PC-9 (cell line): ENCODE results near the gene HEBP2. TPM values are rescaled to one million over a fixed set of nuclear protein-coding genes. Genes with fewer than 3 reads are reported as not detected.

Experiments used
- BruUV-seq: library from RNA; stranded (reverse); fragments of 400-500 nt; replicated peaks from 2 replicates; lab custom pipeline; 2021; lab: Mats Ljungman, UMichigan
- CTCF ChIA-PET: fragments of 300-600 bp; sonication (Branson Sonifier 250); formaldehyde crosslinking; loops from one replicate; lab custom pipeline; 2022; ENCODE audit warnings: antibody characterized with exemption; lab: Charles Lee
- POLR2A ChIA-PET: fragments of 300-600 bp; sonication (Branson Sonifier 250); formaldehyde crosslinking; loops from one replicate; lab custom pipeline; 2022; ENCODE audit warnings: antibody characterized with exemption; ENCODE audit not compliant: unreplicated experiment; lab: Charles Lee
- DNase-seq, 2 experiments: peaks; one replicate each; pipeline versions ENCODE4 v3.0.0 to v3.0.0-alpha.2; 2015 to 2022; ENCODE audit warnings: mixed read lengths in 1 of 2
- H2AFZ ChIP-seq: fragments of 200-600 bp; sonication (generic); 2 replicates; pipeline ENCODE4 v1.8.1; 2017; ENCODE audit warnings: antibody characterized with exemption
- H3F3A ChIP-seq: fragments of 200-600 bp; sonication (generic); 2 replicates; pipeline ENCODE4 v1.8.1; 2017; ENCODE audit warnings: antibody characterized with exemption, mild to moderate bottlenecking, low read depth; ENCODE audit not compliant: insufficient read depth
- H3K27ac ChIP-seq: fragments of 200-600 bp; sonication (generic); 2 replicates; pipeline ENCODE4 v1.6.1; 2016; ENCODE audit warnings: mixed run types
- H3K27me3 ChIP-seq: fragments of 200-600 bp; sonication (generic); 2 replicates; pipeline ENCODE4 v1.6.1; 2016; ENCODE audit warnings: low read depth, mixed run types; ENCODE audit not compliant: insufficient read depth
- H3K36me3 ChIP-seq: fragments of 200-600 bp; sonication (generic); 2 replicates; pipeline ENCODE4 v1.6.1; 2016; ENCODE audit warnings: low read depth, mixed run types
- H3K4me1 ChIP-seq: fragments of 200-600 bp; sonication (generic); replicated peaks from 2 replicates; pipeline ENCODE4 v1.6.1; 2016; ENCODE audit warnings: mixed run types; ENCODE audit not compliant: insufficient read depth
- H3K4me2 ChIP-seq: fragments of 200-600 bp; sonication (generic); 2 replicates; pipeline ENCODE4 v1.6.1; 2017; ENCODE audit warnings: mixed run types
- H3K4me3 ChIP-seq: fragments of 200-600 bp; sonication (generic); 2 replicates; pipeline ENCODE4 v1.6.1; 2016; ENCODE audit warnings: mixed run types
- H3K79me2 ChIP-seq: fragments of 200-600 bp; sonication (generic); 2 replicates; pipeline ENCODE4 v1.6.1; 2017; ENCODE audit warnings: low read depth, mixed run types
- H3K9me2 ChIP-seq: fragments of 200-600 bp; sonication (generic); 2 replicates; pipeline ENCODE4 v1.8.1; 2017; ENCODE audit warnings: mild to moderate bottlenecking; ENCODE audit not compliant: insufficient read depth
- H3K9me3 ChIP-seq: fragments of 200-600 bp; sonication (generic); 2 replicates; pipeline ENCODE4 v1.8.1; 2016; ENCODE audit warnings: low read depth; ENCODE audit not compliant: insufficient read depth
- H4K20me1 ChIP-seq: fragments of 200-600 bp; sonication (generic); 2 replicates; pipeline ENCODE4 v1.8.1; 2017; ENCODE audit not compliant: insufficient read depth
- EZH2 ChIP-seq: fragments of 200-600 bp; sonication (generic); IDR thresholded peaks from 2 replicates; pipeline ENCODE4 v1.8.0; 2017; ENCODE audit warnings: antibody characterized with exemption, low read depth
- intact Hi-C: fragments of 100-400 bp; cut with micrococcal nuclease; formaldehyde crosslinking; loops from one replicate; pipeline ENCODE4 v1.10.0; 2022; ENCODE audit not compliant: unreplicated experiment
- total RNA-seq: library from RNA; stranded (reverse); gene quantifications from 2 replicates; pipeline ENCODE4 v1.2.3, GENCODE V29; 2021
- TF ChIP-seq, protein P1 (sequence below): fragments of 200-600 bp; sonication (generic); conservative IDR thresholded peaks from 2 replicates; pipeline ENCODE4 v1.6.1; 2017; ENCODE audit warnings: mixed run types, antibody characterized with exemption, mild to moderate bottlenecking, moderate library complexity

HEBP2 gene
- total RNA-seq, 1 experiment from 2014 or later, result 41.0 TPM

DNA sequence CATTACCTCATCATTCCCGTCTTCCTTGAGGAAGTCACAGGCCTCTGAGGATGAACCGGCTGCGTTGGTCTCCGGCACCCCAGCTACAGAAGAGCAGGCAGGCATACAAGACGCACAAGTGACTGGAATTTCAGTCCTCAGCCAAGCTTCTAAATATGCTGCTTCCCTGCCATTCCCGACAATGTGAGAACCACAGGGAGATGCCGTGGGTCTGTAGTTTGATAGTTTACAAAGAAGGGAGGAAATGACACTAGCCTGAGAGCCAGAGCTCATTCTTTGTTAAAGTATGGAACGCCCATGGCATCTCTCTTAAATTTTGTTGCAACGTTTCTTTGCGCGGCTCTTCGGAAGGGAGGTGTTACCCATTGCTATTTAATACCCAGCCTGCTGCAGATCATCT lies 25.7 kb downstream of the HEBP2 start:
- Histone ChIP-seq H3K4me2 (no peak overlapping the region), H4K20me1 (no peaks in the 10 kb centered on the region; the same call in 1 of the 2 replicates), H3K9me3 (no peaks in the 10 kb centered on the region), H3K79me2 (no peaks in the 10 kb centered on the region), H2AFZ (no peak overlapping the region), H3K27ac (no peak overlapping the region), H3F3A (no peaks in the 10 kb centered on the region), H3K4me1 (no peaks in the 10 kb centered on the region), H3K4me3 (no peak overlapping the region), H3K27me3 (no peaks in the 10 kb centered on the region), H3K9me2 (no peaks in the 10 kb centered on the region), H3K36me3 (no peaks in the 10 kb centered on the region)
- ChIA-PET POLR2A (no interaction called here), CTCF (interaction anchor here (0.7 to 1.5 kb wide), 2 partner anchors 107 to 122 kb away, joined by 4 to 10 read pairs; no protein-coding TSS in a partner anchor)
- intact Hi-C loops, result loop anchor here (1.0 to 2.0 kb wide), 3 partner anchors 79 to 313 kb away; no protein-coding TSS in a partner anchor
- no peak for DNase-seq
- no TSS peak for BruUV-seq
- TF ChIP-seq EZH2, result no peak
- TF ChIP-seq, protein P1, sequence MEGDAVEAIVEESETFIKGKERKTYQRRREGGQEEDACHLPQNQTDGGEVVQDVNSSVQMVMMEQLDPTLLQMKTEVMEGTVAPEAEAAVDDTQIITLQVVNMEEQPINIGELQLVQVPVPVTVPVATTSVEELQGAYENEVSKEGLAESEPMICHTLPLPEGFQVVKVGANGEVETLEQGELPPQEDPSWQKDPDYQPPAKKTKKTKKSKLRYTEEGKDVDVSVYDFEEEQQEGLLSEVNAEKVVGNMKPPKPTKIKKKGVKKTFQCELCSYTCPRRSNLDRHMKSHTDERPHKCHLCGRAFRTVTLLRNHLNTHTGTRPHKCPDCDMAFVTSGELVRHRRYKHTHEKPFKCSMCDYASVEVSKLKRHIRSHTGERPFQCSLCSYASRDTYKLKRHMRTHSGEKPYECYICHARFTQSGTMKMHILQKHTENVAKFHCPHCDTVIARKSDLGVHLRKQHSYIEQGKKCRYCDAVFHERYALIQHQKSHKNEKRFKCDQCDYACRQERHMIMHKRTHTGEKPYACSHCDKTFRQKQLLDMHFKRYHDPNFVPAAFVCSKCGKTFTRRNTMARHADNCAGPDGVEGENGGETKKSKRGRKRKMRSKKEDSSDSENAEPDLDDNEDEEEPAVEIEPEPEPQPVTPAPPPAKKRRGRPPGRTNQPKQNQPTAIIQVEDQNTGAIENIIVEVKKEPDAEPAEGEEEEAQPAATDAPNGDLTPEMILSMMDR, result no peak

DNA sequence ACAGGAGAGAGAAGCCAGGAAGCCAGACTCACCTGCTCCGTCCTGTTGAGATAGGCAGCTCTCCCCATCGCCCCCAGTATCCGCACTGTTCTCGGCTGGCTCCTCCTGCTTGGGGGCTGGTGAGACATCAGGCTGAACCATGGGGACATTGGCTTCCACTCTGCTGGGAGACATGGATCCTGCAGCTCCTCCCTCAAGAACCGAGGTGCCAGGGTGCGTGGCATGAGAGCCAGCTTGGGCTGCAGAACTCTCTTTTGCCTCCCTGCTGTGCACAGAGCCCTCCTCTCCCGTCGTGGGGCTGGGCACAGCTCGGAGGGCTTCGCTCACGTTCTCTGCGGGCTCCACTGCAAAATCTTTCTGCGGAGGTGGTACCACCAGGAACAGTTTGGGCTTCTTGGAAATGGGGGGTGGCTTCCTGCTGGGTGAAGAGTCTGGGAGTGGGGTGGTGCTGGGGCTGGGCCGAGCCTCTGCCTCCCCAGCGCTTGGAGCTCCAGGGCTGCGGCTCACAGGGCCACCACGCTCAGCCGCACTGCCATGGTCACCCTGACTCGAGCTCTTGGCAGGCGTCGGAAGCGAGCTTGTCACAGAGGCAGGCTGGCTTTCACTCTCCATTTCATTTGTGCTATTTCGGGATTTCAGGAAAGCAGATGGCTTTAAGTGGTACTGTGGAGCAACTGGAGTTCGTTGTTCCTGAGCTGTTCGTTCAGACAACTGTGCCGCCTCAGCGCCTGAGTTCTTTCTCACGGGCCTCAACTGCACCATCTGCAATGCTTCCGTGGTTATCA lies 26.5 kb downstream of the HEBP2 start:
- Histone ChIP-seq H3F3A (no peaks in the 10 kb centered on the region), H3K4me3 (no peak overlapping the region), H3K9me2 (no peaks in the 10 kb centered on the region), H2AFZ (no peak overlapping the region), H3K27ac (no peak overlapping the region), H3K36me3 (no peaks in the 10 kb centered on the region), H3K4me1 (no peaks in the 10 kb centered on the region), H3K9me3 (no peaks in the 10 kb centered on the region), H3K4me2 (no peak overlapping the region), H3K27me3 (no peaks in the 10 kb centered on the region), H4K20me1 (no peaks in the 10 kb centered on the region; the same call in 1 of the 2 replicates), H3K79me2 (no peaks in the 10 kb centered on the region)
- intact Hi-C loops, result no loop called here
- BruUV-seq, result no TSS peak
- no peak for TF ChIP-seq EZH2
- TF ChIP-seq, protein P1, result no peak
- POLR2A ChIA-PET, result no interaction called here
- DNase-seq, result no peak
- CTCF ChIA-PET, result interaction anchor here (0.5 to 1.5 kb wide), 2 partner anchors 20 to 106 kb away, joined by 6 to 10 read pairs; no protein-coding TSS in a partner anchor

DNA sequence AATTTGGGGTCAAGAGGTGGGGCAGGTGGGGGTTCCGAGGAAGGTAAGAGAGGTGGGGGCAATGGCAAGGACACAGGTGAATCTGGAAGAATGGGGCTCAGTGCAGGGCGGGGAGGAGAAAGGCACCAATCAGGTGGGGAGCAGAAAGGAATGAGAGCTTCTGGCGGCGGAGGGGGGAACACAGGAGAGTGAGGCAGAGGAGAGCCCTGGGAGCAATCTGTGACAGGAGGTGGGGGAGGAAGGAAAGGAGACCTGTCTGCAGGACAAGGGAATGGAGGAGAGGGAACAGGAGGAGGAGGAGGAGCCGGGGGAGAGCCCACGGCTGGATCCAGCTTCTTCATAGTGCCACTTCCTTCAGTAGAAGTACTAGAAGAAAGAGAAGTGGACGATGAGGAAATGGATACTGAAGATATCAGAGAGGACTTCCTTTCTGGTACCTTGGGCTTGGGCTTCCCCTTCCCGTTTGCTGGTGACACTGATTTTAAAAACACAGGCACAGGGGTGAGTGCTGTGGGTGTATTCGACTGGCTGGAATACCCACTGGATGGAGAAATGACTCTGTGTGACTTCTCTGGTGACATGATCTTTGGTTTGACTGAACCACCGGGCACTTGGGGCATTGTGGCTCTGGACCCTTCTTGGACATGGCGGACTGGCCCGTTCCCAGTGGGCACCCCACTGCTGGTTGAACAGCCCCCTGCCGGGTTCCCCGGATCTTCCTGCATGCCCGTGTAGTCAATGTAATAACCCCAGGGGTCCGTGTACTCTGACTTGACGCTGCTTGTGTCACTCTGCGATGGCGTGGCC lies 27.4 kb downstream of the HEBP2 start:
- CTCF ChIA-PET, result no interaction called here
- POLR2A ChIA-PET, result no interaction called here
- Histone ChIP-seq H3K9me2 (no peaks in the 10 kb centered on the region), H3K79me2 (no peaks in the 10 kb centered on the region), H3F3A (no peaks in the 10 kb centered on the region), H3K27ac (no peak overlapping the region), H4K20me1 (no peaks in the 10 kb centered on the region; the same call in 1 of the 2 replicates), H3K9me3 (no peaks in the 10 kb centered on the region), H3K36me3 (no peaks in the 10 kb centered on the region), H3K27me3 (no peaks in the 10 kb centered on the region), H3K4me1 (no peaks in the 10 kb centered on the region), H3K4me2 (no peak overlapping the region), H3K4me3 (no peak overlapping the region), H2AFZ (no peak overlapping the region)
- intact Hi-C loops, result no loop called here
- TF ChIP-seq, protein P1, result no peak
- TF ChIP-seq EZH2, result no peak
- DNase-seq, result no peak
- BruUV-seq, result no TSS peak
